ENCODE data around the gene MYOZ3.

The MYOZ3 gene

GRCh38 chr5:150659360-150660107, 1.5 kb upstream of the MYOZ3 start:
- no peak for DNase-seq

GRCh38 chr5:150660108-150660831, 781 bp upstream of the MYOZ3 start:
- DNase-seq: peak; percentile 9

DNA sequence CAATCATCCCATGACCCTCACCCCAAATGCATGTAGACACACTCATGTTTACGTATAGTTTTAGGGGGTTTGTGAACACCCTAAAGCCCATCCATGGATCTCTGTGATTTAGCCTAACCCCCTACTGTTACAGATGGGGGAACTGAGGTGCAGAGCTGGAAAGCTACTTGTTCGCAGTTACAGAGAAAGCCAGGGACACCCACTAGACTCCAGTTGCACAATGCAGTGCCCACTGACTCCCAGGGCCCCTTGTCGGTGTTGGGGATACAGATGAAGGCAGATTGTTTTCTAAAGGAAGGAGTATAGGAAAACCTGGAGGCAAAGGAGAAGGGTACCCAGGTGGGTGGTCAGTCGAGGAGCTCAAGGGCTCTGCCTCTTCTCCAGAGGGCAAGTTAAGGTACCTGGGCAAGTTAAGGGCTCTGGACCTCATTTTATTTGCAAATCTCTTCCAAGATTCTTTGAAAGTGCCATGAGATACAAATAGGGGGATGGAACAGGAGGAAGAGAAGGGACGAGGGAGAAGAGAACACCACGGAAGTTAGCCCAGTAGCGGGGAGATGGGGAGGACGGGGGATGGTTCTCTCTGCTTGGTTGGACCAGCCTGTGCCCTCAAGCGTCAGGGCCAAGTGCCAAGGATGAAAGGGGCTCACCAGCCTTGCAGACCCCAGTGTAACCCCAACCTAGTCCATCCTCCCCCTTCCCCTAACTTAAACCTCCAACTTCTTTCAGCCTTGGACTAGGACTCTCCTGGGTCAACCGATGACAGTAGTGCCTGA, 958 bp downstream of the MYOZ3 start:
- DNase-seq: peak; percentile 3

GRCh38 chr5:150662731-150663516, 1.9 kb downstream of the MYOZ3 start:
- peak; percentile 36 for DNase-seq

GRCh38 chr5:150663936-150664335, 2.9 kb downstream of the MYOZ3 start:
- DNase-seq: no peak

- no peak for DNase-seq
Measured at GRCh38 chr5:150665044-150665443, 4.0 kb downstream of the MYOZ3 start.

GRCh38 chr5:150670275-150670947, 9.4 kb downstream of the MYOZ3 start:
- DNase-seq: no peak

GRCh38 chr5:150670948-150671310, 9.9 kb downstream of the MYOZ3 start:
- no peak for DNase-seq

DNA sequence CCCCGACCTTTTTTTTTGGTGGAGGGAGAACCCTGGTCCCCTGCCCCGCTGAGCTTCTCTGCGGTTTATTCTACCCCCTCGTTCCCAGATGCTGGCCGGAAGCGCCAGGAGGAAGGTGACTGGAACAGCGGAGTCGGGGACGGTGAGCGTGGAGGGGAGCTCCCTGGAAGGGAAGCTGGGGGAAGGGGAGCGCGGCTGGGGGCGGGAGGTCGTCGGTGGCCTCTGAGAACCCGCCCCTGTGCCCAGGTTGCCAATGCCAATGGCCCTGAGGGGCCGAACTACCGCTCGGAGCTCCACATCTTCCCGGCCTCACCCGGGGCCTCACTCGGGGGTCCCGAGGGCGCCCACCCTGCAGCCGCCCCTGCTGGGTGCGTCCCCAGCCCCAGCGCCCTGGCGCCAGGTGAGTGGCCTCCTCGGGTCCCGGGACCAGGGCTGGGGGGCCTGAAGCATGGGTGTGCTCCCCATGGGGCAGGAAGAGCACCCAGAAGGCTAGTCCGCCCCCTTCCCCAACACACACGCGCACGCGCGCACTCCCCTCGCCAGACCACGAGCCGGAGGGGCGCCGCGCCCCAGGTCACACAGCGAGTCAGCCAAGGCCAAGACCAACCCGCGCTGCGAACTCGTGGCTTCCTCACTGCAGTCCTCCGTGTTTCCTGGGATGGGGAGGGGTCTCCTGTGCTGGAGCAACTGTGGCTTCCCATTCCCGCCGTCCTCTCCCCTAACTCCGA, 10.6 kb downstream of the MYOZ3 start:
- DNase-seq: no peak

- no peak for DNase-seq
Measured at GRCh38 chr5:150672237-150672883, 11.3 kb downstream of the MYOZ3 start.

- DNase-seq: no peak
Measured at GRCh38 chr5:150672884-150673275, 11.8 kb downstream of the MYOZ3 start.

DNA sequence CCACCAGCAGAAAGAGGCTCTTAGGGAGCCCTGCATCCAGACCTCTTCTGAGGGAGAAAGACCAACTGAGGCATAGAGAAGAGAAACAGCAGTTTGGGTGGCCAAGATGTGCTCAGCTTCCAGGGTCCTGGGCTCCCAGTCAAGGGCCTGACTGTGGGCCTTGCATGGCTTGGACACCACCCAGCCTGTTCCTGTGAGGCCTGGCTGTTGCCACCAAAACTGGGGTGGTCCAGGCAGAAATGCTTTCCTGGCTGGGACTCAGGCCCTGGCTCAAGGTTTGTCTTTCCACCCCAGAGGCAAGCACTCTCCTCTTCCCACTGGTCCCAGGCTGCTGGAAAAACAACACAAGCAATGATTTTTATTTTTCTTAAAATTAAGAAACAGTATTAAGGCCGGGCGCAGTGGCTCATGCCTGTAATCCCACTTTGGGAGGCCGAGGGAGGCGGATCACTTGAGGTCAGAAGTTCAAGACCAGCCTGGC, 13.3 kb downstream of the MYOZ3 start:
- no peak for DNase-seq

GRCh38 chr5:150675069-150675468, 14.0 kb downstream of the MYOZ3 start:
- no peak for DNase-seq

DNA sequence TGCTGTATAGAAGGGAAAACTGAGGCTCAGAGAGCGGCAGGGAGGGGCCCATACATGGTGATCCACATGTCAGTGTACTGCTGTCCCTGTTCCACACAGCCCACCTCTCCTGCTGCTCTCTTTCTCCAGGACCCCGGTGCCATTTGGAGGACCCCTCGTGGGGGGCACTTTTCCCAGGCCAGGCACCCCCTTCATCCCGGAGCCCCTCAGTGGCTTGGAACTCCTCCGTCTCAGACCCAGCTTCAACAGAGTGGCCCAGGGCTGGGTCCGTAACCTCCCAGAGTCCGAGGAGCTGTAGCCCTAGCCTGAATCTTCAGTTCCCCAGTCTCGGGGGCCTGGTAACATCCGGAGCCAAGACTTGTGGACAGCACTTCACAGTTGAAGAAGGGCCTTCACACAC, 15.5 kb downstream of the MYOZ3 start:
- DNase-seq: no peak

- DNase-seq: no peak
Measured at GRCh38 chr5:150689120-150689519, 28.1 kb downstream of the MYOZ3 start.

DNA sequence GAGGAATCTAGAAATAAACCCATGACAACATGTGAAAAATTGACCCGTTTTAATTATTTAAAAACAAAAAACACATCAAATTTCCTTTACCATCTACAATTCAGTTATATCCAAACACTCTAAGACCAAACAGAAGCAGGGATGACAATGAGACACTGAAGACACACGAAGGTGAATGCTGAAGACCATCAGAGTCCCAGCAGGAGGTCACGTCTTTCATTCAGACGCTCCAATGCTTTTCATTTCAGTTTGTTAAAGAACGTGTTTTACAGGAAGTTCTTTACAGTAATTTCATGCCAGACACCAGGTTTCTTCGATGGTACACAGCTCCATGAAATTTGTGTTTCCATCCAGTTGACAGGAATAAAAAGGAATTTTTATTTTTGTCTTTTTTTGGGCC, 29.7 kb downstream of the MYOZ3 start:
- no peak for DNase-seq

DNA sequence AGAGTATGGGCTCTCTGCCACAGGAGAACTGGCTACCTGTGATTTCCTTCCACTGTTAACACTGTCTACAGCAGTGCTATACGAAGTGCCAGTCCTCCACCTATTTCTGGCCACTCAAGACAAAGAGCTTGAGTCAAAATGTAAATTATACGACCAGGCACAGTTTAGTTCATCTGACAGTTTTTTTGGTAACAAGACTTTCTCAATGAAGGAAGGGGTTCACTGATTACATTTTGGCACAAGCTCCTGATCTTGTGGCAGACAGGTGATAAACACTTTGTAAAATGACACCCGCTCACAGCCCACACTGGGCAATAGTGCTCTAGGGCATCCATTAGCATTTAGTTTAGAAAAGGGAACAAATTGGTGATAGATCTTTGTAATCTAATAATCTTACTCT, 31.2 kb downstream of the MYOZ3 start:
- no peak for DNase-seq

GRCh38 chr5:150694612-150695011, 33.6 kb downstream of the MYOZ3 start:
- DNase-seq: no peak

GRCh38 chr5:150700246-150700593, 39.2 kb downstream of the MYOZ3 start:
- no peak for DNase-seq

- peak; percentile 37 for DNase-seq
Measured at GRCh38 chr5:150700594-150701377, 39.7 kb downstream of the MYOZ3 start, which contains the start of gene RBM22. Gene RBM22, minus strand, starts transcription at chr5:150701062. Its CDS starts 77 bp downstream, at chr5:150700985.
